NCI-H2227 (cell line): ENCODE results near the gene FDX2.
A peak's percentile ranks its signal among the peaks of the same experiment; 100 is the strongest.
"Not testable (repeated sequence)": the region's sequence is repeated elsewhere in the genome, so short reads cannot be mapped to it uniquely, and the experiment has no call there.

Experiments used
- DNase-seq: peaks from one replicate; lab custom pipeline; 2025; ENCODE audit not compliant: unreplicated experiment; lab: John Stamatoyannopoulos, UW

Gene FDX2

GRCh38 chr19:10285393-10285792 lies 30.4 kb downstream of the FDX2 start:
- no peak for DNase-seq

- DNase-seq = no peak
Observed at GRCh38 chr19:10284960-10285278, 30.9 kb downstream of the FDX2 start.

GRCh38 chr19:10284065-10284959 lies 31.5 kb downstream of the FDX2 start:
- no peak for DNase-seq

GRCh38 chr19:10283301-10284064 lies 32.3 kb downstream of the FDX2 start:
- no peak for DNase-seq

- not testable (repeated sequence) for DNase-seq
Observed at GRCh38 chr19:10282043-10282442, 33.8 kb downstream of the FDX2 start.

- no peak for DNase-seq
Observed at GRCh38 chr19:10279737-10280442, 35.9 kb downstream of the FDX2 start.

GRCh38 chr19:10278935-10279334 lies 36.9 kb downstream of the FDX2 start:
- no peak for DNase-seq

- DNase-seq = no peak
Observed at GRCh38 chr19:10277795-10278589, 37.8 kb downstream of the FDX2 start.

GRCh38 chr19:10274589-10274988 lies 41.2 kb downstream of the FDX2 start:
- no peak for DNase-seq

GRCh38 chr19:10271543-10272086 lies 44.2 kb downstream of the FDX2 start:
- no peak for DNase-seq

GRCh38 chr19:10270616-10271394 lies 45.0 kb downstream of the FDX2 start, which contains the start of gene ICAM1:
TSS of gene ICAM1 (plus strand) at chr19:10271120. CDS start at chr19:10271160, 40 bp downstream.
- DNase-seq = peak; percentile 6

- no peak for DNase-seq
Observed at GRCh38 chr19:10270180-10270615, 45.6 kb downstream of the FDX2 start.

GRCh38 chr19:10269333-10270179 lies 46.3 kb downstream of the FDX2 start:
- DNase-seq = peak; percentile 76

- no peak for DNase-seq
Observed at GRCh38 chr19:10268071-10268470, 47.7 kb downstream of the FDX2 start.

GRCh38 chr19:10266706-10267105 lies 49.1 kb downstream of the FDX2 start:
- no peak for DNase-seq

- DNase-seq = no peak
Observed at GRCh38 chr19:10262771-10263170, 53.0 kb downstream of the FDX2 start.

- no peak for DNase-seq
Observed at GRCh38 chr19:10260141-10260584, 55.7 kb downstream of the FDX2 start.
